Activated T-helper 2 cell treated with anti-CD3 and anti-CD28 coated beads, Interferon-gamma antibody, Interleukin-2, Interleukin-4, amounts not matched to agents 10 μg/mL and 5 μg/mL and 100 μg/mL, durations not matched to agents 14 hours and 24 hours and 36 hours (primary cell): Measurements from ENCODE around the gene YEATS4. TPM values are rescaled to one million over a fixed set of nuclear protein-coding genes. Genes with fewer than 3 reads are reported as not detected.

Source experiments
- DNase-seq: peaks from one replicate; pipeline ENCODE4 v3.0.0; 2021; ENCODE audit warnings: low spot score
- H3K27ac Mint-ChIP-seq: one replicate; pipeline ENCODE4 v1.8.0; 2021; ENCODE audit warnings: mixed read lengths
- H3K27me3 Mint-ChIP-seq: one replicate; pipeline ENCODE4 v1.8.0; 2021; ENCODE audit warnings: low read depth, mixed read lengths
- H3K36me3 Mint-ChIP-seq: one replicate; pipeline ENCODE4 v1.8.0; 2021; ENCODE audit warnings: low read depth, mixed read lengths
- H3K4me1 Mint-ChIP-seq: one replicate; pipeline ENCODE4 v1.8.0; 2021; ENCODE audit warnings: low read depth, mixed read lengths
- H3K4me3 Mint-ChIP-seq: one replicate; pipeline ENCODE4 v1.8.0; 2021; ENCODE audit warnings: low read depth, mild to moderate bottlenecking, moderate library complexity, mixed read lengths
- H3K9me3 Mint-ChIP-seq: one replicate; pipeline ENCODE4 v1.8.0; 2021; ENCODE audit warnings: mixed read lengths
- intact Hi-C: fragments of 100-400 bp; cut with micrococcal nuclease; formaldehyde crosslinking; loops from one replicate; pipeline ENCODE4 v1.15.1; 2023
- total RNA-seq: library from RNA; stranded (reverse); gene quantifications from 2 replicates; pipeline ENCODE4 v1.2.3, GENCODE V29; 2022

Gene YEATS4
- total RNA-seq, 1 donor from 2014 or later: 39.0 TPM

DNA sequence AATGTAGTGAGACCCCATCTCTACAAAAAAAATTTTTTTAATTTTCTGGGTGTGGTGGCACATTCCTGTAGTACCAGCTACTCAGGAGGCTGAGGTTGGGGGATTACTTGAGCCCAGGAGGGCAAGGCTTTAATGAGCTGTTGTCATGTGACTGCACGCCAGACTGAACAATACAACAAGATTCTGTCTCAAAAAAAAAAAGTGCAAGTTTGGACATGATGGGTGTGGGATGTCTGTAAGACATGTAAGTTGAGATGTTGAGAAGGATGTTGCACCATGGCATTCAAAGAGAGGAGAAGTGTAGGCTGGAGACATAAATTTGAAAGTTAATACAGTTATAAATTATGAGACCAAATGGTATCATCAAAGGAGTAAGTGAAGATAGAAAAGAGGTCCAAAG lies 23.5 kb downstream of the YEATS4 start:
- H3K9me3 Mint-ChIP-seq: no peaks in the 10 kb centered on the region
- H3K27me3 Mint-ChIP-seq: no peaks in the 10 kb centered on the region
- H3K4me3 Mint-ChIP-seq: no peak overlapping the region
- intact Hi-C loops: no loop called here
- peaks cover 24% of the 10 kb centered on the region for H3K4me1 Mint-ChIP-seq
- no peak overlapping the region for H3K27ac Mint-ChIP-seq
- peaks cover 53% of the 10 kb centered on the region for H3K36me3 Mint-ChIP-seq
- DNase-seq: no peak

DNA sequence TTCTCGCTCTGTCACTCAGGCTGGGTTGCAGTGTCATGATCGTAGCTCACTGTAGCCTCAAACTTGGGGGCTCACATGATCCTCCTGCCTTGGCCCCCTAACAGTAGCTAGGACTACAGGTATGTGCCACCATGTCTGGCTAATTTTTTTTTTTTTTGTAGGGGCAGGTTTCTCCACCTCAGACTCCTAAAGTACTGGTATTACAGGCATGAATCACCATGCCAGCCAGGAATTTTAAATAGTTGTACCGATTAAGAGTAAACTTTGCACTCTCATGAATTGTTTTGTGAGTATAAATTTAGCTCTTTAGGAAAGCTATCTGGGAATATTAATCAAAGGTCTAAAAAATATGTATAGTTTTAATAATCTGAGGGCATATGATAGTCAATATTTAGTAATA lies 25.5 kb downstream of the YEATS4 start:
- Mint-ChIP-seq H3K4me3 (no peak overlapping the region), H3K4me1 (peaks cover 21% of the 10 kb centered on the region), H3K27ac (no peak overlapping the region), H3K27me3 (no peaks in the 10 kb centered on the region), H3K36me3 (peaks cover 45% of the 10 kb centered on the region), H3K9me3 (no peaks in the 10 kb centered on the region)
- intact Hi-C loops: no loop called here
- no peak for DNase-seq

DNA sequence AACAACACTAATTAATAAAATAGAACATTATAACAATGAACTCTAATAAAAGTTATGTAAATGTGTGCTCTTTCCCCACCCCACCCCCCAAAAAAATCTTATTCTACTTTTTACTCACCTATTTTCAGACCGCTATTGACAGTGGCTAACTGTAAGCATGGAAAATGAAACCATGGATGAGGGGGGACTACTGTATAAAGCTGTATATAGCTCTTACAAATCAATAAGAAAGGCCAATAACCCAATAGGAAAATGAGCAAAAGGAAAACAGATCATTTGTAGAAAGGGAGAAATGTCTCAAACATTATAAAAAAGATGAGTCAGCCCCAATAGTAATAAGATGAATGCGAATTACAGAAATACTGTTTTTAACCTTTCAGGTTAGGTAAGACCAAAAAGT lies 27.4 kb downstream of the YEATS4 start:
- Mint-ChIP-seq H3K4me1 (peaks cover 22% of the 10 kb centered on the region), H3K27me3 (no peaks in the 10 kb centered on the region), H3K27ac (no peak overlapping the region), H3K9me3 (no peaks in the 10 kb centered on the region), H3K4me3 (no peak overlapping the region), H3K36me3 (peaks cover 50% of the 10 kb centered on the region)
- intact Hi-C loops: no loop called here
- no peak for DNase-seq

DNA sequence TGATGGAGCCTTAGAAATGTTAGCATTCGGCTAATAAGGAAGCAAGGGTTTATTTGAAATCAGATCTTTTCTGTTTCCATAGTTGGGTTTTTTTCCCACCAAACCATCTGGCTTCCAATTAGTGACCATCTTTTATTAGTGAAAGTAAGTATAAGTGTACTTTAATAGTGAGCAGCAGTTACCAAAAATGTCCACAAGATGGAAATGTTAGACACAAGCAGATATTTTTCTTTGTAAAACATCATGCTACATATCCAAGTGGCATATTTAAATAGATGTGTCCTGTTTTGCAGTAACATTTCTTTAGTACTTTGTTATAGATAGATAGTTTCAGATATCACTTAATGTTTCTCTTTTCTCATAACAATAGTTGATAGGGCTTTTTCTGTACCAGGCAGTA lies 28.8 kb downstream of the YEATS4 start:
- intact Hi-C loops: loop anchor here (2.0 kb wide), 1 partner anchor 182 kb away; no protein-coding TSS in a partner anchor
- no peaks in the 10 kb centered on the region for H3K9me3 Mint-ChIP-seq
- H3K27ac Mint-ChIP-seq: no peak overlapping the region
- H3K36me3 Mint-ChIP-seq: peaks cover 45% of the 10 kb centered on the region
- no peak overlapping the region for H3K4me3 Mint-ChIP-seq
- H3K4me1 Mint-ChIP-seq: peaks cover 22% of the 10 kb centered on the region
- no peaks in the 10 kb centered on the region for H3K27me3 Mint-ChIP-seq
- DNase-seq: no peak

DNA sequence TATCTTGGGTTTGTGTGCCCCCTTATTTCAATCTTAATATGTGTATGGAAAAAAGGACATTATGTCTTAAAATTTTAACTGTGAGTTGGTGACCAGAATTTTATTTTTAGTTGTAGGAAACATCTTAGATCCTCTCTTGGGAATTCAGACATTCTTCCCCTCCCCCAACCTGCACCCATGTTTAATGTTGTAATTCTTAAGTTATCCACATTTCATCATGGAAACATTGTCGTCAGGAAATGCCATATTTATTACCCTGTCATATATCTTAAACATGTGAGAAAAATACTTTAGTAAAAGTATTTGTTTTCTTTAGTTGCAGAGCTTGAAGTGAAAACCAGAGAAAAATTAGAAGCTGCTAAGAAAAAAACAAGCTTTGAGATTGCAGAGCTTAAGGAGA lies 30.3 kb downstream of the YEATS4 start:
- no peak for DNase-seq
- intact Hi-C loops: loop anchor here (2.0 to 5.0 kb wide), 3 partner anchors 82 to 181 kb away; partner anchors contain the start of gene FRS2
- Mint-ChIP-seq H3K9me3 (no peaks in the 10 kb centered on the region), H3K4me1 (peaks cover 17% of the 10 kb centered on the region), H3K27me3 (no peaks in the 10 kb centered on the region), H3K4me3 (no peak overlapping the region), H3K27ac (no peak overlapping the region), H3K36me3 (peaks cover 50% of the 10 kb centered on the region)

DNA sequence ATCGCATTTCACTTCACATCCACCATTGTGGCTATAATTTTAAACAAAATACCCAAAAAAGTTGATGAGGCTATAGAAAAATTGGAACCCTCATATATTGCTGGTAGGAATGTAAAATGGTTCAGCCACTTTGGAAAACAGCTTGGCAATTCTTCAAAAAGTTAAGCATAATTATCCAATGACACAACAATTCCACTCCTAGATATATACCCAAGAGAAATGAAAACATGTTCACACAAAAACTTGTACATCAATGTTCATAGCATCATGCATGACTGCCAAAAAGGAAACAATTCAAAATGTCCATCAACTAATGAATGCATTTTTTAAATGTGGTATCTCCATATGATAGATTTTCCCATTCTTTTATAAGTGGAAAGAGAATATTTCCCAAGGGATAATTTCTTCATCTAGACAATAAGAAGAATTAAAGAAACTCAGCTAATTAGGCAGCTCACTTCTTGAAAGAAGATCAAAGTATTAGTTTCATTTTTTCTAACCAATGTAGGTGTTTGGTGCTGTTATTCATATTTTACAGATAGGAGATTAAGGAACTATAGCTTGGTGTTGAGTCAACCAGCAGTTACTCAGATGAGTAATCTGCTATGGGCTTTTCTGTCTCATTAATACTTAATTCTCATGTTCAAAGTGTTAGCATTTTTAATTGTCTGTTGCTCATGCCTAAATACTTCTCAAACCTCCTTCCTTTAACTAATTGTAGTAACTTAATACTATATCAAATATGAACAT lies 32.8 kb downstream of the YEATS4 start:
- no peak for DNase-seq
- Mint-ChIP-seq H3K4me1 (peaks cover 11% of the 10 kb centered on the region), H3K9me3 (peaks cover 10% of the 10 kb centered on the region), H3K4me3 (no peak overlapping the region), H3K36me3 (peaks cover 68% of the 10 kb centered on the region), H3K27me3 (no peaks in the 10 kb centered on the region), H3K27ac (no peak overlapping the region)
- intact Hi-C loops: loop anchor here (5.0 kb wide), 2 partner anchors 80 to 140 kb away; partner anchors contain the start of gene FRS2

DNA sequence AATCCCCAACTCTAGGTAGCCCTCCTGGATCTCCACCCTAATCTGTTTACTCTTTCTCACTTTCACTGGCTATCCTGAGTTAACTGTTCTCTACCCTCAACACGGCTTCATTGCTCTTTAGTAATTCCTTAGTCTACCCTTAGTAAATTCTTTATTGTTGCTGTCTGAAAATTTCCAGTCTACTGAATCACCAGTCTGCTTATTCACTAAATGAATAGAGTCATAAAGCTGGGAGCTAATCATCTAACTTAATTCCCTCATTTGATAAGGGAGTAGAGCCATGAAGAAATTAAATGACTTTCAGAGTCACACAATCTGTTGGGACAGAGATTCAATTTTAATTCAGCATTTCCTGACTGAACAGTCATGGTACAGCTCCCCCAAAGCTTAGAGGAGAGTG lies 36.5 kb downstream of the YEATS4 start:
- Mint-ChIP-seq H3K9me3 (peaks cover 12% of the 10 kb centered on the region), H3K36me3 (peaks cover 58% of the 10 kb centered on the region), H3K4me3 (no peak overlapping the region), H3K4me1 (peaks cover 8% of the 10 kb centered on the region), H3K27ac (no peak overlapping the region), H3K27me3 (no peaks in the 10 kb centered on the region)
- no peak for DNase-seq
- intact Hi-C loops: no loop called here

DNA sequence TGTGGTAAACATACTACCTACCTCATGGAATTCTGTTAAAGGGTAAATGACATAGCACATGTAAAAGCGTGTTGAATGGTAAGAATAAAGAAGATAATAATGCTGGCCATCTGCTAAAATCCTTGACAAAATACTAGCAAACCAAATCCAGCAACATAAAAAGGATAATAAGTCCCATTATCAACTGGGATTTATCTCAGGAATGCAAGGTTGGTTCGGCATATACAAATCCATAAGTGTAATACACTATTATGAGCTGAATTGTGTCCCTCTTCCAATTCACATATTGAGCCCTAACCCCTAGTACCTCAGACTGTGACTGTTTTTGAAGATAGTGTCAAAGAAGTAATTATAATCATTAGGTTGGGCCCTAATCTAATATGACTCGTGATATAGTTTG lies 37.4 kb downstream of the YEATS4 start:
- H3K9me3 Mint-ChIP-seq: peaks cover 12% of the 10 kb centered on the region
- no peak overlapping the region for H3K4me3 Mint-ChIP-seq
- no peak for DNase-seq
- peaks cover 6% of the 10 kb centered on the region for H3K4me1 Mint-ChIP-seq
- H3K27ac Mint-ChIP-seq: no peak overlapping the region
- intact Hi-C loops: no loop called here
- peaks cover 50% of the 10 kb centered on the region for H3K36me3 Mint-ChIP-seq
- no peaks in the 10 kb centered on the region for H3K27me3 Mint-ChIP-seq

DNA sequence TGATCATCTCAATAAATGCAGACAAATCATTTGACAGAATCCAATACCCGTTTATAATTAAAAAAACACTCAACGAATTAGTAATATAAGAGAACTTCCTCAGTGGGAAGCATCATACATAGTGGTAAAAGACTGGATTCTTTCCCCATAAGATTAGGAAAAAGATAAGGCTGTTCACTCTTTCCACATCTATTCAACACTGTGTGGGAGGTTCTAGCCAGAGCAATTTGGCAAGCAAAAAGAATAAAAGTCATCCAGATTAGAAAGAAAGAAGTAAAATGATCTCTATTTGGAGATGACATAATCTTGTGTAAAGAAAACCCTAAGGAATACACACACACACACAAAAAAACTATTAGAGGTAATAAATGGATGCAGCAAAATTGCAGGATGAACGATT lies 38.4 kb downstream of the YEATS4 start:
- peaks cover 45% of the 10 kb centered on the region for H3K36me3 Mint-ChIP-seq
- DNase-seq: no peak
- peaks cover 12% of the 10 kb centered on the region for H3K9me3 Mint-ChIP-seq
- H3K4me3 Mint-ChIP-seq: no peak overlapping the region
- no peaks in the 10 kb centered on the region for H3K27me3 Mint-ChIP-seq
- peaks cover 2% of the 10 kb centered on the region for H3K4me1 Mint-ChIP-seq
- no peak overlapping the region for H3K27ac Mint-ChIP-seq
- intact Hi-C loops: no loop called here

DNA sequence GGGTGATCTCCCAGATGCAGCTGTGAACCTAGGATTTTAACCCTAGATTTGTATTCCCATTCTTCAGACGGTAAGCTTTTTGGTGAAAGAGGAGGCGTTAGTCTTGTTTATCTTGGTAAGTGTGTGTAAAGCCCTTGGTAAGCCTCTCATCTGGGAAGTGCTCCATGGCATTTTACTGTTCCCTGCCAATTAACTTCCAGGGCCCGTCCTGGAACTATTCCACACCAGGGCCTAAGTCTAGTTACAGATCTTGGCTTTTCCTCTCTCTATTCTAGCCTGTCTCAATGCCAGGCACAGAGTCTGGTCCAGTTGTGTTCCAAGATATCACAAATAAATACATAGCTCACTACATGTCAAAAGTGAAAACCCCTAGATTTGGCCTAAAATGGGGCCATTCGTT lies 42.4 kb downstream of the YEATS4 start:
- Mint-ChIP-seq H3K27me3 (no peaks in the 10 kb centered on the region), H3K27ac (no peak overlapping the region), H3K36me3 (peaks cover 19% of the 10 kb centered on the region), H3K9me3 (peaks cover 5% of the 10 kb centered on the region), H3K4me1 (no peaks in the 10 kb centered on the region), H3K4me3 (no peak overlapping the region)
- intact Hi-C loops: no loop called here
- no peak for DNase-seq

DNA sequence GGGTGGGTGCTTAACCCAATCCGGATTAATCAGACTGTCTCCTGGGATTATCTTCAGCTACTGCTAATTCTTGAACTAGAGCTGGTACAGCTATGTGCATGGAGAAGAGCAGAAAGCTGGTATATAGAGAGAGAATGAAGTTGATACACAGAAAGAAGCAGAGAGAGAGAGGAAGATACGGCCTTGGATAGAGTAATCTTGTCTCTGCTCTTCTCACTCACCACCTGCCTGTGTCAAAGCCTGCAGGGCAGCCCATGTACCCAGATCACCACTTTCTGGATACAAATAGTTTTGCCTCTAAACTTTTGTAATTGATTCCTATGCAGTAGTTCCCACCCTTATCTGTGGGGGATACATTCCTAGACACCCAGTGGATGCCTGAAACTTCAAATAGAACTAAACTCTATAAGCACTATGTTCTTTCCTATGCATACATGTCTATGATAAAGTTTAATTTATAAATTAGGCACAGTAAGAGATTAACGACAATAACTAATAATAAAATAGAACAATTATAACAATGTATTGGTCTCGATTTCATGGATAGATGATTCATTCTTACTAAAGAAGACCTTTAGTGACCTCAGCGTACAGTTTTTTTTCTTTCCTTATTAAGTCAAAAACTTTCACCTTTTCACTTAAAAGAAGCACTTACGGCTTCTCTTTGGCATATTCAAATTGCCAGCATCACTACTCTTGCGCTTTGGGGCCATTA lies 45.5 kb downstream of the YEATS4 start:
- intact Hi-C loops: no loop called here
- H3K4me1 Mint-ChIP-seq: no peaks in the 10 kb centered on the region
- no peaks in the 10 kb centered on the region for H3K27me3 Mint-ChIP-seq
- no peak for DNase-seq
- no peak overlapping the region for H3K27ac Mint-ChIP-seq
- H3K9me3 Mint-ChIP-seq: no peaks in the 10 kb centered on the region
- no peak overlapping the region for H3K4me3 Mint-ChIP-seq
- H3K36me3 Mint-ChIP-seq: peaks cover 6% of the 10 kb centered on the region

DNA sequence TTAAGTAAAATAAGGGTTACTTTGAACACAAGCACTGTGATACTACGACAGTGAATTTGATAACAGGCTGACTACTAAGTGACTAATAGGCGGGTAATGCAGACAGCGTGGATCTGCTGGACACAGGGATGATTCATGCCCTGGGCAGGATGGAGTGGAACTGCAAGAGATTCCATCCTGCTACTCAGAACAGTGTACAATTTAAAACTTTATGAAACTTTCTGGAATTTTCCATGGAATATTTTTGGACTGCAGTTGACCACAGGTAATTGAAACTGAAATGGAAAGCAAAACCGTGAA lies 46.0 kb downstream of the YEATS4 start:
- H3K9me3 Mint-ChIP-seq: no peaks in the 10 kb centered on the region
- no peaks in the 10 kb centered on the region for H3K27me3 Mint-ChIP-seq
- H3K27ac Mint-ChIP-seq: no peak overlapping the region
- H3K4me1 Mint-ChIP-seq: no peaks in the 10 kb centered on the region
- intact Hi-C loops: no loop called here
- no peak overlapping the region for H3K4me3 Mint-ChIP-seq
- H3K36me3 Mint-ChIP-seq: peaks cover 10% of the 10 kb centered on the region
- no peak for DNase-seq

DNA sequence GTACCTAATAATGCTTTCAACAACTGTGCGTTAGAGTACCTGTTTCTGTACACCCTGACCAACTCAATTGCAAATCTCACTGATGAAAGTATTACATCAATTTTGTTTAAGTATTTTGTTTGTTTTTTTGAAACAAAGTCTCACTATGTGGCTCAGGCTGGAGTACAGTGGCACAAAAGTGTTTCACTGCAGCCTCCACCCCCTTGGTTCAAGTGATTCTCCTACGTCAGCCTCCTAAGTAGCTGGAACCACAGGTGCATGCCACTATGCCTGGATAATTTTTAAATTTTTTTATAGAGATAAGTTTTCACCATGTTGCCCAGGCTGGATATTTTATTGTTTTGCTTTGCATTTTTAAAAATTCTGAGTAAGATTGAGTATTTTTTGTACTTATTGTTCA lies 46.7 kb downstream of the YEATS4 start:
- DNase-seq: no peak
- H3K27ac Mint-ChIP-seq: no peak overlapping the region
- H3K4me3 Mint-ChIP-seq: no peak overlapping the region
- H3K27me3 Mint-ChIP-seq: no peaks in the 10 kb centered on the region
- H3K4me1 Mint-ChIP-seq: no peaks in the 10 kb centered on the region
- H3K36me3 Mint-ChIP-seq: peaks cover 10% of the 10 kb centered on the region
- intact Hi-C loops: no loop called here
- H3K9me3 Mint-ChIP-seq: no peaks in the 10 kb centered on the region
